Lung (tissue), 12 donors: ENCODE data around the gene PDCD5. TPM values are rescaled to one million over a fixed set of nuclear protein-coding genes. Genes with fewer than 3 reads are reported as not detected.

Experiments
- ATAC-seq: fragments of 200-7000 bp; cut with Tn5 transposase; one replicate; pipeline ENCODE4 v1.9.1; 2020; ENCODE audit warnings: moderate number of reproducible peaks; ENCODE audit not compliant: insufficient read depth, low FRiP score
- DNase-seq, 3 donors: peaks; one replicate each; pipeline ENCODE4 v3.0.0-alpha.2; 2013 to 2017
- H3K27ac ChIP-seq, 2 donors: one replicate each; pipeline ENCODE4 v1.5.1; 2013; ENCODE audit warnings: mild to moderate bottlenecking in 2 of 2, moderate library complexity in 2 of 2, control low read depth in 1 of 2, inconsistent platforms in 1 of 2, low read depth in 1 of 2, low read length in 1 of 2
- H3K27me3 ChIP-seq, 3 donors: one replicate each; pipeline ENCODE4 v1.5.1; 2013; ENCODE audit warnings: low read length in 2 of 3; ENCODE audit not compliant: control insufficient read depth in 3 of 3, insufficient read depth in 3 of 3
- H3K36me3 ChIP-seq, 4 donors: one replicate each; pipeline ENCODE4 v1.5.1; 2013; ENCODE audit warnings: low read length in 4 of 4, mild to moderate bottlenecking in 1 of 4, moderate library complexity in 1 of 4; ENCODE audit not compliant: control insufficient read depth in 4 of 4, insufficient read depth in 4 of 4
- H3K4me1 ChIP-seq, 5 donors: one replicate each; pipeline ENCODE4 v1.5.1; 2013; ENCODE audit warnings: low read length in 5 of 5, mild to moderate bottlenecking in 2 of 5, moderate library complexity in 1 of 5; ENCODE audit not compliant: control insufficient read depth in 5 of 5, insufficient read depth in 5 of 5
- H3K4me3 ChIP-seq: one replicate; pipeline ENCODE4 v1.5.1; 2013; ENCODE audit warnings: mild to moderate bottlenecking, control low read depth, moderate library complexity
- H3K9ac ChIP-seq, 2 donors: one replicate each; pipeline ENCODE4 v1.5.1; 2013; ENCODE audit warnings: low read length in 2 of 2, control low read depth in 1 of 2; ENCODE audit not compliant: insufficient read depth in 1 of 2
- H3K9me3 ChIP-seq, 4 donors: one replicate each; pipeline ENCODE4 v1.5.1; 2013; ENCODE audit warnings: low read length in 3 of 4, mild to moderate bottlenecking in 1 of 4, moderate library complexity in 1 of 4; ENCODE audit not compliant: control insufficient read depth in 4 of 4, insufficient read depth in 3 of 4
- CTCF ChIP-seq: IDR thresholded peaks from 2 replicates; pipeline ENCODE4 v1.5.1; 2012; ENCODE audit warnings: mild to moderate bottlenecking; ENCODE audit errors: control extremely low read depth, extremely low read depth
- WGBS, 2 donors: extraction: QIAGEN DNeasy Blood & Tissue Kit; methylation state at CpG; one replicate each; pipeline ENCODE4 v1.1.7; 2013; 5-methylcytosine and 5-hydroxymethylcytosine counted together
- polyA plus RNA-seq, 2 donors: library from polyadenylated mRNA; stranded (reverse); fragments of 200-250 nt; gene quantifications; one replicate each; pipeline ENCODE4 v1.2.1, GENCODE V29; 2013
- total RNA-seq, 2 donors: library from RNA; depleted of rRNA in 1 of 2; stranded (reverse); fragments of >200 nt in 1 of 2; gene quantifications; one replicate each; pipeline ENCODE4 v1.2.1, GENCODE V29; 2014 to 2021
- donor health status: control.
- donor health status: control.
- donor health status: Bipolar disorder and iron deficiency.
- donor health status: healthy.
- donor health status: DM: yes; HTN: yes; CAD: no.

The PDCD5 gene
- total and polyA plus RNA-seq, 4 donors = 38.6 to 147 (median 87.0) TPM

GRCh38 chr19:32573492-32573794 lies 7.5 kb upstream of the PDCD5 start:
- DNase-seq = no peak
- no peak overlapping the region for H3K27ac ChIP-seq

GRCh38 chr19:32576790-32577189 lies 4.2 kb upstream of the PDCD5 start:
- 76 to 94% methylated on average over 1 of the region's 1 CpG for WGBS, 2 donors
- H3K27ac ChIP-seq = no peak overlapping the region
- H3K27me3 ChIP-seq = peaks cover 0 to 8% (median 0%) of the 10 kb centered on the region in 3 donors
- H3K9me3 ChIP-seq = no peaks in the 10 kb centered on the region
- peaks cover 0 to 1% (median 0%) of the 10 kb centered on the region in 5 donors for H3K4me1 ChIP-seq
- TF ChIP-seq CTCF = no peak
- no peak overlapping the region for H3K9ac ChIP-seq
- ATAC-seq = no peak
- no peak overlapping the region for H3K4me3 ChIP-seq
- H3K36me3 ChIP-seq = no peaks in the 10 kb centered on the region
- no peak for DNase-seq

More at GRCh38 chr19:32573492-32573794, 7.5 kb upstream of the PDCD5 start:
- no peak for TF ChIP-seq CTCF
- Histone ChIP-seq H3K36me3 (no peaks in the 10 kb centered on the region), H3K4me1 (no peaks in the 10 kb centered on the region), H3K4me3 (no peak overlapping the region), H3K9ac (no peak overlapping the region), H3K9me3 (no peaks in the 10 kb centered on the region), H3K27me3 (peaks cover 0 to 5% (median 0%) of the 10 kb centered on the region in 3 donors)
- WGBS, 2 donors = 70 to 91% methylated on average over 3 of the region's 3 CpGs
- no peak for ATAC-seq

GRCh38 chr19:32580353-32580900 lies 563 bp upstream of the PDCD5 start:
- Histone ChIP-seq H3K4me1 (peaks cover 0 to 8% (median 3%) of the 10 kb centered on the region in 5 donors), H3K27me3 (peaks cover 0 to 8% (median 0%) of the 10 kb centered on the region in 3 donors), H3K36me3 (peaks cover 0 to 18% (median 12%) of the 10 kb centered on the region in 4 donors), H3K27ac (no peak overlapping the region), H3K9me3 (no peaks in the 10 kb centered on the region), H3K9ac (peak overlapping the region in 1 of 2 donors; percentile 42), H3K4me3 (peak overlapping the region; percentile 30)
- 19 to 21% methylated on average over 22 of the region's 22 CpGs for WGBS, 2 donors
- ATAC-seq (peak; percentile 15), DNase-seq (no peak)
- TF ChIP-seq CTCF = no peak
